Head of caudate nucleus (tissue), 42 donors: ENCODE data around the gene PERM1.
"Not testable (repeated sequence)": the region's sequence is repeated elsewhere in the genome, so short reads cannot be mapped to it uniquely, and the experiment has no call there.

Source experiments
- DNase-seq, 42 donors: peaks; one replicate each; pipeline versions ENCODE4 v3.0.0 to v3.0.0-alpha.2; 2020 to 2021; ENCODE audit warnings: mixed read lengths in 7 of 42
- intact Hi-C: fragments of 100-400 bp; cut with DNase I; formaldehyde crosslinking; loops from one replicate; pipeline ENCODE4 v1.15.0; 2022

Gene PERM1

GRCh38 chr1:983798-984475 is 2.0 kb upstream of the PERM1 start:
- DNase-seq: peak in 39 of 42 donors; percentile 23 to 86 (median 63)
- intact Hi-C loops: no loop called here

- no peak for DNase-seq
- intact Hi-C loops: no loop called here
Observed at GRCh38 chr1:982765-983436, 1.0 kb upstream of the PERM1 start.

- intact Hi-C loops: no loop called here
Observed at GRCh38 chr1:981491-981954, 370 bp downstream of the PERM1 start.

GRCh38 chr1:980602-981395 is 1.1 kb downstream of the PERM1 start:
- intact Hi-C loops: no loop called here
- no peak for DNase-seq

More at GRCh38 chr1:981491-981954, 370 bp downstream of the PERM1 start:
- peak in 1 of 42 donors; percentile 3 for DNase-seq

- no peak for DNase-seq
- intact Hi-C loops: no loop called here
Observed at GRCh38 chr1:980137-980571, 1.7 kb downstream of the PERM1 start.

GRCh38 chr1:979744-980072 is 2.2 kb downstream of the PERM1 start:
- intact Hi-C loops: no loop called here
- no peak for DNase-seq

GRCh38 chr1:978835-979743 is 2.8 kb downstream of the PERM1 start:
- no peak for DNase-seq
- intact Hi-C loops: no loop called here

- DNase-seq: no peak
- intact Hi-C loops: no loop called here
Observed at GRCh38 chr1:978069-978834, 3.6 kb downstream of the PERM1 start.

GRCh38 chr1:976791-977190 is 5.1 kb downstream of the PERM1 start:
- DNase-seq: peak in 1 of 42 donors; percentile 9
- intact Hi-C loops: not testable (repeated sequence)

- intact Hi-C loops: no loop called here
- peak in 14 of 42 donors; percentile 28 to 71 (median 52) for DNase-seq
Observed at GRCh38 chr1:975896-976683, 5.8 kb downstream of the PERM1 start.

- no peak for DNase-seq
- intact Hi-C loops: no loop called here
Observed at GRCh38 chr1:975365-975764, 6.5 kb downstream of the PERM1 start.

GRCh38 chr1:974687-975328 is 7.1 kb downstream of the PERM1 start:
- DNase-seq: no peak
- intact Hi-C loops: no loop called here

- intact Hi-C loops: no loop called here
- DNase-seq: no peak
Observed at GRCh38 chr1:974293-974640, 7.6 kb downstream of the PERM1 start.

- DNase-seq: no peak
- intact Hi-C loops: no loop called here
Observed at GRCh38 chr1:973459-974292, 8.2 kb downstream of the PERM1 start.

GRCh38 chr1:972726-973458 is 9.0 kb downstream of the PERM1 start:
- intact Hi-C loops: no loop called here
- no peak for DNase-seq
